Large intestine (tissue), 3 donors: ENCODE data around the gene PNPLA7. TPM values are rescaled to one million over a fixed set of nuclear protein-coding genes. Genes with fewer than 3 reads are reported as not detected.
"Not testable (repeated sequence)": the region's sequence is repeated elsewhere in the genome, so short reads cannot be mapped to it uniquely, and the experiment has no call there.

Experiments
- DNase-seq, 2 donors: peaks; one replicate each; pipeline versions ENCODE4 v3.0.0 to v3.0.0-alpha.2; 2013
- H3K27ac ChIP-seq: one replicate; pipeline ENCODE4 v1.5.1; 2013; ENCODE audit warnings: low read length
- H3K27me3 ChIP-seq: 2 replicates; pipeline ENCODE4 v1.6.1; 2013; ENCODE audit warnings: low read length; ENCODE audit not compliant: control insufficient read depth, insufficient read depth
- H3K36me3 ChIP-seq: 2 replicates; pipeline ENCODE4 v1.6.1; 2013; ENCODE audit warnings: low read length; ENCODE audit not compliant: control insufficient read depth, insufficient read depth
- H3K4me1 ChIP-seq: one replicate; pipeline ENCODE4 v1.6.1; 2013; ENCODE audit warnings: low read length; ENCODE audit not compliant: control insufficient read depth, insufficient read depth
- H3K4me3 ChIP-seq: one replicate; pipeline ENCODE4 v1.5.1; 2013; ENCODE audit warnings: low read length
- H3K9me3 ChIP-seq: one replicate; pipeline ENCODE4 v1.6.1; 2013; ENCODE audit warnings: mild to moderate bottlenecking, low read depth, low read length, moderate library complexity; ENCODE audit not compliant: control insufficient read depth
- WGBS: methylation state at CpG from one replicate; pipeline ENCODE4 v1.1.5; 2013; ENCODE audit warnings: low lambda C conversion rate; ENCODE audit not compliant: insufficient coverage; 5-methylcytosine and 5-hydroxymethylcytosine counted together
- polyA plus RNA-seq: library from polyadenylated mRNA; unstranded; fragments of 120-200 nt; gene quantifications from one replicate; pipeline ENCODE4 v1.2.1, GENCODE V29; 2013

PNPLA7 gene
- polyA plus RNA-seq, 1 donor: 7.2 TPM

GRCh38 chr9:137478613-137478961 lies 71.6 kb downstream of the PNPLA7 start:
- no peak overlapping the region for H3K4me3 ChIP-seq
- no peak for DNase-seq
- H3K27ac ChIP-seq: no peak overlapping the region
- H3K27me3 ChIP-seq: no peaks in the 10 kb centered on the region
- H3K4me1 ChIP-seq: no peaks in the 10 kb centered on the region
- no CpG with 5 or more reads among the region's 11 CpGs for WGBS
- H3K36me3 ChIP-seq: no peaks in the 10 kb centered on the region
- peaks cover 12% of the 10 kb centered on the region for H3K9me3 ChIP-seq

- peaks cover 12% of the 10 kb centered on the region for H3K9me3 ChIP-seq
- no peaks in the 10 kb centered on the region for H3K36me3 ChIP-seq
- no peak overlapping the region for H3K4me3 ChIP-seq
- no peak overlapping the region for H3K27ac ChIP-seq
- no peaks in the 10 kb centered on the region for H3K27me3 ChIP-seq
- no CpG with 5 or more reads among the region's 29 CpGs for WGBS
- no peaks in the 10 kb centered on the region for H3K4me1 ChIP-seq
- no peak for DNase-seq
Observed at GRCh38 chr9:137477778-137478612, 72.2 kb downstream of the PNPLA7 start.

- H3K27ac ChIP-seq: no peak overlapping the region
- no CpG with 5 or more reads among the region's 11 CpGs for WGBS
- no peak overlapping the region for H3K4me3 ChIP-seq
- H3K4me1 ChIP-seq: no peaks in the 10 kb centered on the region
- H3K9me3 ChIP-seq: peaks cover 12% of the 10 kb centered on the region
- DNase-seq: no peak
- H3K27me3 ChIP-seq: no peaks in the 10 kb centered on the region
- no peaks in the 10 kb centered on the region for H3K36me3 ChIP-seq
Observed at GRCh38 chr9:137476856-137477255, 73.3 kb downstream of the PNPLA7 start.

DNA sequence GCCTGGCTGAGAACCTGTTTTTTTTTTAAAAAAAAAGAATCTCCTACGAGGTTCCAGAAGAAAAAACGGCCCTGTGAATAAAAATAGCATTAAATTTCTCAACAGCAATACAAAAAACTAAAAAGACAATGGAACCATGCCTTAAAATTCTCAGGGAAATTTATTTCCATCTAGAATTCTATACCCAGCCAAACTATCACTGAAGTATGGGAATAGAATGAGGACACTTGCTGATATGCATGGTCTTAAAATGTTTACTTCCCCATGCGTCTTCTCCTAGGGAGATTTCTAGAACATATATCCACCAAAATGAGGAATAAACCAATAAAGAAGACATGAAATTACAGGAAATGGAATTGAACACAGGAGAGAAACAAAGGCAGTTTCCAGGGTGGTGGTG lies 74.5 kb downstream of the PNPLA7 start:
- Histone ChIP-seq H3K27me3 (no peaks in the 10 kb centered on the region), H3K27ac (no peak overlapping the region), H3K36me3 (no peaks in the 10 kb centered on the region), H3K4me1 (no peaks in the 10 kb centered on the region), H3K9me3 (peaks cover 12% of the 10 kb centered on the region), H3K4me3 (no peak overlapping the region)
- no peak for DNase-seq
- 81% methylated on average over 3 of the region's 3 CpGs for WGBS

- no peak for DNase-seq
- no peaks in the 10 kb centered on the region for H3K4me1 ChIP-seq
- no peak overlapping the region for H3K27ac ChIP-seq
- H3K9me3 ChIP-seq: peaks cover 12% of the 10 kb centered on the region
- no peaks in the 10 kb centered on the region for H3K27me3 ChIP-seq
- over 99% methylated on average over 9 of the region's 18 CpGs for whole genome bisulfite sequencing
- no peak overlapping the region for H3K4me3 ChIP-seq
- no peaks in the 10 kb centered on the region for H3K36me3 ChIP-seq
Observed at GRCh38 chr9:137474271-137474670, 75.9 kb downstream of the PNPLA7 start.

DNA sequence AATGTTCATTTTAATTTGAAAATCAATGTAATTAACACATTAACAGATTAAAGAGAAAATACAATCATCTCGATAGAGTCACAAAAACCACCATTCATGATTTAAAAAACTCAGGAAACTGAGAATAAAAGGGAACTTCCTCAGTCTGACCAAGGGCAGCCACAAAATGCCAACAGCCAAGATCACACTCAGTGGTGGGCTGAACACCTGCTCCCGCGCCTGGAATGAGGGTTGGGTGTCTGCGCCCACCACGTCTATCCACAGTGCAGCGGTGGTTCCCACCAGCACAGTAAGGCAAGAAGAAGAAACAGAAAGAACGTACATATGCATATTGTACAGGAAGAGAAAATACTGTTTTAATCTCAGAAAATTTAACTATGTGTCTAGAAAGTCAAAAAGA lies 79.4 kb downstream of the PNPLA7 start:
- no peaks in the 10 kb centered on the region for H3K4me1 ChIP-seq
- no peak overlapping the region for H3K4me3 ChIP-seq
- H3K27ac ChIP-seq: no peak overlapping the region
- H3K9me3 ChIP-seq: peaks cover 8% of the 10 kb centered on the region
- DNase-seq: no peak
- WGBS: 93% methylated on average over 2 of the region's 7 CpGs
- H3K36me3 ChIP-seq: no peaks in the 10 kb centered on the region
- no peaks in the 10 kb centered on the region for H3K27me3 ChIP-seq

DNA sequence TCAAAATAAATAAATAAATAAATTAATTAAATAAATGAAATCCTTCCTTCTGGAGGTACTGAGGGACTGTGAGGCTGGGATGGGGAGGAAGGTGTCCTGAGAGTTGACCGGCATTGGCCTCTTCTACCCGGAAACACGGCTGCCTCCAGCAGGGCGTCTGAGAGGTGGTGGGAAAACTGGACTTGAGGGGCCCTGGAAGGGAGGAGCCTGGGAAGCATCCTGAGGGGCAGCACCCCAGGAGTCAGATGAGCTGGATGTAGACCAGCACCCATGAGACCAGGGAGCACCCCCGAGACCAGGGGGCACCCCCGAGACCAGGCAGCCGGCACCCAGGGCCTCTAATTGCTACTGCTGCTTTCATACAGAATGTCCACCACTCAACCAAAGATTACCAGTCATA lies 82.3 kb downstream of the PNPLA7 start:
- no peaks in the 10 kb centered on the region for H3K9me3 ChIP-seq
- no CpG with 5 or more reads among the region's 7 CpGs for WGBS
- H3K36me3 ChIP-seq: no peaks in the 10 kb centered on the region
- H3K4me3 ChIP-seq: no peak overlapping the region
- no peak overlapping the region for H3K27ac ChIP-seq
- no peaks in the 10 kb centered on the region for H3K4me1 ChIP-seq
- H3K27me3 ChIP-seq: no peaks in the 10 kb centered on the region
- DNase-seq: no peak

DNA sequence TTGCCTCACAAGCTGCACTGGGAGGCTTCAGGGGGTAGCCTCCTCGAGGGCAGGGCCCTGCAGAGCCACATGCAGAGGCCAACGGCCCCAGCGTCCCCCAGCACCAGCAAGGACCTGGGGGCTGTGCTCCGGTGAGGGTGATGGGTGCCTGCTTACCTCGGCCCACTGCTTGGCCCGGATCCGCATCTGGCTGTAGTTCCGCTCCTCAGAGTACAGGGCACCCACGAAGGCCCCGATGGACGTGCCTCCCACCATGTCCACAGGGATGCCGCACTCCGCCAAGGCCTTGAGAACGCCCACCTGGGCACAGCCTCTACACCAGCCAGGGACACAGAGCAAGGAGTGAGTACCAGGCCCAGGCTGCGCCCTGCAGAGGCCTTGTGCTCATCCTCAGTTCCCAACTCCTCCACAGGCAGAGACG lies 83.0 kb downstream of the PNPLA7 start:
- Histone ChIP-seq H3K9me3 (peaks cover 4% of the 10 kb centered on the region), H3K4me1 (no peaks in the 10 kb centered on the region), H3K27me3 (peaks cover 2% of the 10 kb centered on the region), H3K36me3 (no peaks in the 10 kb centered on the region), H3K4me3 (no peak overlapping the region), H3K27ac (no peak overlapping the region)
- no CpG with 5 or more reads among the region's 16 CpGs for WGBS
- no peak for DNase-seq

DNA sequence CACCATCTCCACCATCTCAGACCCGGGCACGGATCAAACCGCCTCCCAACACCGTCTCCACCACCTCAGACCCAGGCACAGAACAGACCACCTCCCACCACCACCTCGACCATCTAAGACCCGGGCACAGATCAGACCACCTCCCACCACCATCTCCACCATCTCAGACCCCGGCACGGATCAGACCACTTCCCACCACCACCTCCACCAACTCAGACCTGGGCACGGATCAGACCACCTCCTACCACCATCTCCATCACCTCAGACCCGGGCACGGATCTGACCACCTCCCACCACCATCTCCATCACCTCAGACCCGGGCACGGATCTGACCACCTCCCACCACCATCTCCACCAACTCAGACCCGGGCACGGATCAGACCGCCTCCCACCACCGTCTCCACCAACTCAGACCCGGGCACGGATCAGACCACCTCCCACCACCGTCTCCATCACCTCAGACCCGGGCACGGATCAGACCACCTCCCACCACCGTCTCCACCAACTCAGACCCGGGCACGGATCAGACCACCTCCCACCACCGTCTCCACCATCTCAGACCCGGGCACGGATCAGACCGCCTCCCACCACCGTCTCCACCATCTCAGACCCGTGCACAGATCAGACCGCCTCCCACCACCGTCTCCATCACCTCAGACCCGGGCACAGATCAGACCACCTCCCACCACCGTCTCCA lies 83.7 kb downstream of the PNPLA7 start:
- peaks cover 10% of the 10 kb centered on the region for H3K9me3 ChIP-seq
- 87% methylated on average over 7 of the region's 35 CpGs for WGBS
- not testable (repeated sequence) for H3K27me3 ChIP-seq, H3K36me3 ChIP-seq, DNase-seq, H3K27ac ChIP-seq, H3K4me3 ChIP-seq, H3K4me1 ChIP-seq

- Histone ChIP-seq H3K36me3 (no peaks in the 10 kb centered on the region), H3K27me3 (peaks cover 10% of the 10 kb centered on the region), H3K4me3 (no peak overlapping the region), H3K27ac (no peak overlapping the region), H3K4me1 (no peaks in the 10 kb centered on the region), H3K9me3 (peaks cover 10% of the 10 kb centered on the region)
- DNase-seq: no peak
- WGBS: no CpG with 5 or more reads among the region's 23 CpGs
Observed at GRCh38 chr9:137465720-137466388, 84.3 kb downstream of the PNPLA7 start.
